K562 (cell line): ENCODE results near the gene ZBTB22. TPM values are rescaled to one million over a fixed set of nuclear protein-coding genes. Genes with fewer than 3 reads are reported as not detected.
A peak's percentile ranks its signal among the peaks of the same experiment; 100 is the strongest.

Source experiments
- BDP1 ChIP-seq: IDR thresholded peaks from 3 replicates; pipeline ENCODE4 v1.6.1; 2011; ENCODE audit not compliant: insufficient read length, insufficient read depth
- ELF2 ChIP-seq: fragments of 250-450 bp; sonication (Bioruptor Pico); IDR thresholded peaks from 2 replicates; pipeline ENCODE4 v1.5.0; 2021; ENCODE audit warnings: mild to moderate bottlenecking
- FUS ChIP-seq: fragments of 200-400 bp; formaldehyde crosslinking; optimal IDR thresholded peaks from 2 replicates; pipeline ENCODE3; 2017; ENCODE audit warnings: low read depth, low read length
- HNRNPL ChIP-seq: fragments of 200-400 bp; formaldehyde crosslinking; IDR thresholded peaks from 2 replicates; pipeline ENCODE4 v1.6.1; 2017; ENCODE audit warnings: low read depth, mild to moderate bottlenecking, low read length
- ILF3 ChIP-seq: fragments of 450-650 bp; IDR thresholded peaks from 2 replicates; pipeline ENCODE4 v1.6.1; 2018; ENCODE audit warnings: antibody characterized with exemption, mild to moderate bottlenecking, moderate library complexity, borderline replicate concordance
- KLF13 ChIP-seq: fragments of 450-650 bp; IDR thresholded peaks from 2 replicates; pipeline ENCODE4 v1.6.1; 2016; ENCODE audit warnings: missing genetic modification characterization, low read depth, mild to moderate bottlenecking, missing compliant biosample characterization, moderate library complexity, borderline replicate concordance
- PML ChIP-seq: IDR thresholded peaks from 2 replicates; pipeline ENCODE4 v1.6.1; 2012; ENCODE audit warnings: low read length, inconsistent platforms
- POLR2G ChIP-seq: fragments of 200-400 bp; formaldehyde crosslinking; IDR thresholded peaks from 2 replicates; pipeline ENCODE4 v1.6.1; 2017; ENCODE audit warnings: low read depth, mild to moderate bottlenecking, antibody characterized with exemption, low read length, moderate library complexity
- POLR2H ChIP-seq: IDR thresholded peaks from 2 replicates; pipeline ENCODE4 v1.6.1; 2016; ENCODE audit warnings: missing genetic modification characterization, low read depth, mild to moderate bottlenecking, control low read depth, missing compliant biosample characterization, moderate library complexity
- UBTF ChIP-seq, 2 experiments: IDR thresholded peaks; 2 replicates each; pipeline ENCODE4 v1.6.1; 2012; ENCODE audit warnings: improper control_type of control experiment in 2 of 2, low read depth in 2 of 2, low read length in 2 of 2, borderline replicate concordance in 1 of 2
- USF2 ChIP-seq: sonication (generic); formaldehyde crosslinking; IDR thresholded peaks from 2 replicates; pipeline ENCODE4 v1.5.0; 2020; ENCODE audit warnings: missing genetic modification reagents
- ZNF3 ChIP-seq: fragments of 250-450 bp; sonication (Bioruptor Pico); IDR thresholded peaks from 2 replicates; pipeline ENCODE4 v1.5.0; 2021; ENCODE audit warnings: mild to moderate bottlenecking, moderate library complexity
- ZNF431 ChIP-seq: sonication (generic); formaldehyde crosslinking; IDR thresholded peaks from 2 replicates; pipeline ENCODE4 v1.8.0; 2022; ENCODE audit warnings: mild to moderate bottlenecking, missing genetic modification reagents
- ZZZ3 ChIP-seq: fragments of 450-650 bp; IDR thresholded peaks from 2 replicates; pipeline ENCODE4 v1.6.1; 2016; ENCODE audit warnings: antibody characterized with exemption, mild to moderate bottlenecking, moderate library complexity
- polyA plus RNA-seq, 8 experiments: library from polyadenylated mRNA; depleted of rRNA in 4 of 8; stranded (reverse) in 5 of 8; unstranded in 3 of 8; fragments of >200 nt; fragmentation: Nextera tagmentation in 2 of 8; fragmentation: Illumina TruSeq in 1 of 8; extraction: Ambion mirVana in 2 of 8; extraction: Trizol in 1 of 8; gene quantifications; 2 replicates each; pipeline versions ENCODE4 v1.2.1 to v1.2.3, GENCODE V29; 2011 to 2014; ENCODE audit warnings: inconsistent platforms in 1 of 8, missing spikeins in 1 of 8
- total RNA-seq, 7 experiments: library from RNA; depleted of rRNA in 6 of 7; stranded (reverse); fragments of >200 nt in 6 of 7; fragmentation: Illumina TruSeq in 2 of 7; extraction: Trizol in 2 of 7; gene quantifications; 2 replicates each; pipeline versions ENCODE4 v1.2.1 to v1.2.3, GENCODE V29; 2011 to 2021; ENCODE audit warnings: low replicate concordance in 1 of 7
- TF ChIP-seq, protein P1 (sequence below): sonication (generic); formaldehyde crosslinking; IDR thresholded peaks from 2 replicates; pipeline ENCODE4 v1.8.0; 2022; ENCODE audit warnings: mild to moderate bottlenecking, missing genetic modification reagents
- TF ChIP-seq, protein P2 (sequence below): fragments of 150-350 bp; conservative IDR thresholded peaks from 2 replicates; pipeline ENCODE4 v1.6.1; 2014; ENCODE audit warnings: low read length

The ZBTB22 gene
- total and polyA plus RNA-seq, 9 of the 15 experiments (the other 6 are each of a cell fraction or from before 2014, with no cell fraction given) = 0.21 to 11.9 (median 7.1) TPM

DNA sequence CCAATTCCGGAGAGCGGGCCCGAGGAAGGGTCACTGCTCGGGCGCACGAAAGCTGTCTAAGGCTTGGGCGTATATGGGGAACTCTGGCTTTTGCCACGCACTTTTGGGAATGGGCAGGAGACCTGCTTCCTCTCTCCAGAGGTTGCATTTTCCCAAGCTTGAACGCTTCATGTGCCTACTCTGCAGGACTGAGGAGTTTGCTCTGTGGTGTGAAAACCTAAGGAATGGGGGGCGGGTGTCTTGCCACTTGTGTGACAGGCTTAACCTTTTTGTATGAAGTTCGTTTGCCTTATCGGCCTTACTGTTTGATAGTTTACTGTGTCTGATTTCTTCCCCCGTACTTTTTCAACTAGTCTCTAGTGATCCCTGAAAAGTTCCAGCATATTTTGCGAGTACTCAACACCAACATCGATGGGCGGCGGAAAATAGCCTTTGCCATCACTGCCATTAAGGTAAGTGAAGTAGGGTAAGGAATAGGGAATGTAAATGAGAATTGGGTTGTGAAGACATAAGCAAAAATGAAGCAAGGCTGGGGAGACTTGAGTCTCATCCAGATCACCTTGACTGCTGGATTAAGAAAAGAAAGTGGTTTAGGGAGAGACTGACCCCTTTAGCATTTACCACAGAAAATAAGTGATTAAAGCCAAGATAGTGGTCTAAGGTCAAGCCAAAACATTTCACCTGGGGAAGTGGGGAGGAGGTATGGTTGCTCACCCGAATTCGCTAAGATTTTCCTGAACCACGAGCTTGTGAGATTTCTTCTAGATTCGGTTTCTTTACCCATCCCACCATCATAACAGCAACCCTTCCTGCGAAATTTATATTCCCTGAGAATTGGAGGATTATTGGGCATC is 45.0 kb downstream of the ZBTB22 start (continued):
- TF ChIP-seq, protein P1, sequence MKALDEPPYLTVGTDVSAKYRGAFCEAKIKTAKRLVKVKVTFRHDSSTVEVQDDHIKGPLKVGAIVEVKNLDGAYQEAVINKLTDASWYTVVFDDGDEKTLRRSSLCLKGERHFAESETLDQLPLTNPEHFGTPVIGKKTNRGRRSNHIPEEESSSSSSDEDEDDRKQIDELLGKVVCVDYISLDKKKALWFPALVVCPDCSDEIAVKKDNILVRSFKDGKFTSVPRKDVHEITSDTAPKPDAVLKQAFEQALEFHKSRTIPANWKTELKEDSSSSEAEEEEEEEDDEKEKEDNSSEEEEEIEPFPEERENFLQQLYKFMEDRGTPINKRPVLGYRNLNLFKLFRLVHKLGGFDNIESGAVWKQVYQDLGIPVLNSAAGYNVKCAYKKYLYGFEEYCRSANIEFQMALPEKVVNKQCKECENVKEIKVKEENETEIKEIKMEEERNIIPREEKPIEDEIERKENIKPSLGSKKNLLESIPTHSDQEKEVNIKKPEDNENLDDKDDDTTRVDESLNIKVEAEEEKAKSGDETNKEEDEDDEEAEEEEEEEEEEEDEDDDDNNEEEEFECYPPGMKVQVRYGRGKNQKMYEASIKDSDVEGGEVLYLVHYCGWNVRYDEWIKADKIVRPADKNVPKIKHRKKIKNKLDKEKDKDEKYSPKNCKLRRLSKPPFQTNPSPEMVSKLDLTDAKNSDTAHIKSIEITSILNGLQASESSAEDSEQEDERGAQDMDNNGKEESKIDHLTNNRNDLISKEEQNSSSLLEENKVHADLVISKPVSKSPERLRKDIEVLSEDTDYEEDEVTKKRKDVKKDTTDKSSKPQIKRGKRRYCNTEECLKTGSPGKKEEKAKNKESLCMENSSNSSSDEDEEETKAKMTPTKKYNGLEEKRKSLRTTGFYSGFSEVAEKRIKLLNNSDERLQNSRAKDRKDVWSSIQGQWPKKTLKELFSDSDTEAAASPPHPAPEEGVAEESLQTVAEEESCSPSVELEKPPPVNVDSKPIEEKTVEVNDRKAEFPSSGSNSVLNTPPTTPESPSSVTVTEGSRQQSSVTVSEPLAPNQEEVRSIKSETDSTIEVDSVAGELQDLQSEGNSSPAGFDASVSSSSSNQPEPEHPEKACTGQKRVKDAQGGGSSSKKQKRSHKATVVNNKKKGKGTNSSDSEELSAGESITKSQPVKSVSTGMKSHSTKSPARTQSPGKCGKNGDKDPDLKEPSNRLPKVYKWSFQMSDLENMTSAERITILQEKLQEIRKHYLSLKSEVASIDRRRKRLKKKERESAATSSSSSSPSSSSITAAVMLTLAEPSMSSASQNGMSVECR (CRISPR knock-in tag) = peak; percentile 19; the same call in 1 of the 2 replicates
- no peak for TF ChIP-seq KLF13
- TF ChIP-seq ZZZ3 = peak; percentile 86; the same call in 1 of the 2 replicates
- TF ChIP-seq POLR2H (tag) = peak; percentile 83
- no peak for TF ChIP-seq USF2 (CRISPR knock-in tag)
- no peak for TF ChIP-seq ZNF3 (CRISPR knock-in tag)
- TF ChIP-seq UBTF (IDR thresholded peaks at IDR 0.05; ENCODE audit: borderline replicate concordance in 1 of 2, low read depth in 2 of 2, low read length in 2 of 2) = no peak
- TF ChIP-seq ELF2 = 0 out of 2 replicates have a peak, but pooled peaks have one; percentile 42
- TF ChIP-seq HNRNPL = 0 out of 2 replicates have a peak, but pooled peaks have one; percentile 37
- TF ChIP-seq, protein P2, sequence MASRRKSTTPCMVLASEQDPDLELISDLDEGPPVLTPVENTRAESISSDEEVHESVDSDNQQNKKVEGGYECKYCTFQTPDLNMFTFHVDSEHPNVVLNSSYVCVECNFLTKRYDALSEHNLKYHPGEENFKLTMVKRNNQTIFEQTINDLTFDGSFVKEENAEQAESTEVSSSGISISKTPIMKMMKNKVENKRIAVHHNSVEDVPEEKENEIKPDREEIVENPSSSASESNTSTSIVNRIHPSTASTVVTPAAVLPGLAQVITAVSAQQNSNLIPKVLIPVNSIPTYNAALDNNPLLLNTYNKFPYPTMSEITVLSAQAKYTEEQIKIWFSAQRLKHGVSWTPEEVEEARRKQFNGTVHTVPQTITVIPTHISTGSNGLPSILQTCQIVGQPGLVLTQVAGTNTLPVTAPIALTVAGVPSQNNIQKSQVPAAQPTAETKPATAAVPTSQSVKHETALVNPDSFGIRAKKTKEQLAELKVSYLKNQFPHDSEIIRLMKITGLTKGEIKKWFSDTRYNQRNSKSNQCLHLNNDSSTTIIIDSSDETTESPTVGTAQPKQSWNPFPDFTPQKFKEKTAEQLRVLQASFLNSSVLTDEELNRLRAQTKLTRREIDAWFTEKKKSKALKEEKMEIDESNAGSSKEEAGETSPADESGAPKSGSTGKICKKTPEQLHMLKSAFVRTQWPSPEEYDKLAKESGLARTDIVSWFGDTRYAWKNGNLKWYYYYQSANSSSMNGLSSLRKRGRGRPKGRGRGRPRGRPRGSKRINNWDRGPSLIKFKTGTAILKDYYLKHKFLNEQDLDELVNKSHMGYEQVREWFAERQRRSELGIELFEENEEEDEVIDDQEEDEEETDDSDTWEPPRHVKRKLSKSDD = no peak
- peak; percentile 5; the same call in 1 of the 2 replicates for TF ChIP-seq POLR2G
- peak; percentile 10; the same call in 1 of the 2 replicates for TF ChIP-seq ILF3
- 0 out of 2 replicates have a peak, but pooled peaks have one; percentile 1 for TF ChIP-seq PML
- peak; percentile 40 for TF ChIP-seq FUS
- TF ChIP-seq BDP1 = no peak
- no peak; the same call in 1 of the 2 replicates for TF ChIP-seq ZNF431 (CRISPR knock-in tag)
